ENCODE measurements around the gene PCCA.

DNA sequence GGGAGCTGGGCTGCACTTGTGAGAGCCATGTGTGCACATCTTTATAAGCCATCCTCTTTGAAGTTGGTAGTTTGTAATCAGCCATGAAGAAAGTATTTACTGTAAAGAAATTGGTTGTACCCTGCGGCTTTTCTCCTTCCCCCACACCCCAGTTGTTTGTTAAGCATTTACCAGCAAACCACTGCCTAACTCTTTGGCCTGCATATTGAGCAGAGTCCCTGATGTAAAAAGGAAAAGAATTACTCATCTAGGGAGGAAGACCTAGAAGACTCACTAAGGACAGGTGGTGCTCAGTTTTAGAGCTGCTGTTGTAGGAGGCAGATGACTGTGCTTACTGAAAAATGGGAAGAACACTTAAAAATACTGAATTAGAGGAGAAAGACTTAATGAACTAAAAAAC lies 245.3 kb downstream of the PCCA start:
- TF ChIP-seq, protein P1, sequence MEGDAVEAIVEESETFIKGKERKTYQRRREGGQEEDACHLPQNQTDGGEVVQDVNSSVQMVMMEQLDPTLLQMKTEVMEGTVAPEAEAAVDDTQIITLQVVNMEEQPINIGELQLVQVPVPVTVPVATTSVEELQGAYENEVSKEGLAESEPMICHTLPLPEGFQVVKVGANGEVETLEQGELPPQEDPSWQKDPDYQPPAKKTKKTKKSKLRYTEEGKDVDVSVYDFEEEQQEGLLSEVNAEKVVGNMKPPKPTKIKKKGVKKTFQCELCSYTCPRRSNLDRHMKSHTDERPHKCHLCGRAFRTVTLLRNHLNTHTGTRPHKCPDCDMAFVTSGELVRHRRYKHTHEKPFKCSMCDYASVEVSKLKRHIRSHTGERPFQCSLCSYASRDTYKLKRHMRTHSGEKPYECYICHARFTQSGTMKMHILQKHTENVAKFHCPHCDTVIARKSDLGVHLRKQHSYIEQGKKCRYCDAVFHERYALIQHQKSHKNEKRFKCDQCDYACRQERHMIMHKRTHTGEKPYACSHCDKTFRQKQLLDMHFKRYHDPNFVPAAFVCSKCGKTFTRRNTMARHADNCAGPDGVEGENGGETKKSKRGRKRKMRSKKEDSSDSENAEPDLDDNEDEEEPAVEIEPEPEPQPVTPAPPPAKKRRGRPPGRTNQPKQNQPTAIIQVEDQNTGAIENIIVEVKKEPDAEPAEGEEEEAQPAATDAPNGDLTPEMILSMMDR (conservative IDR thresholded peaks at IDR 0.05 in 1 of 2, IDR thresholded peaks at IDR 0.05 in 1 of 2; ENCODE audit: low read depth in 1 of 2, low read length in 2 of 2) = no peak
- TF ChIP-seq EZH2 (IDR thresholded peaks at IDR 0.05; ENCODE audit: low read length, missing control alignments) = no peak
